Subcutaneous adipose tissue (tissue), 4 donors: ENCODE measurements around the gene PARPBP. TPM values are rescaled to one million over a fixed set of nuclear protein-coding genes. Genes with fewer than 3 reads are reported as not detected.

Experiments used
- CTCF ChIP-seq: fragments of 450-650 bp; IDR thresholded peaks from one replicate; pipeline ENCODE4 v1.5.1; 2016; ENCODE audit warnings: low read depth, mild to moderate bottlenecking, control low read depth, antibody characterized with exemption, moderate library complexity
- total RNA-seq, 4 donors: library from RNA; depleted of rRNA; stranded (reverse); fragments of >200 nt; gene quantifications; one replicate each; pipeline ENCODE4 v1.1.0, GENCODE V29; 2016

Gene PARPBP
- total RNA-seq, 4 donors from 2014 or later: 2.1 to 3.9 (median 3.0) TPM

GRCh38 chr12:102195826-102196225, 75.8 kb downstream of the PARPBP start:
- TF ChIP-seq CTCF: no peak

DNA sequence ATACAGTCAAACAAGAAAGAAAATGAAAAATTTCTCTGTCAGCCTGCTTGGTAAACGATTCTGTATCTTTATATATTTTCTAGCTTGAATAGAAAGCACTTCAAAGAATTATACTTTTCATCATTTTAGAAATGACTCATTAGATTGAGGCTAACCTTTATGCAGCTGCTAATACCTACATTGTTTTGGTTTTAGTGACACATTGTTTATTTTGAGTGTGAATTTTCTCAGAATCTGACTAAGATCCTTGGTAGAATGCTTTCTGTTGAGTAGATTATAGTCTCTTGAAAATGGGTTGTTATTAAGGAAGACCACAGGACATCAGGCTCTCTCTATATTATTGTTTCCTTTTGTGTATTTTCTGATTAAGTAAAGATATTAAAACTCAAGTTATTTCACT, 77.8 kb downstream of the PARPBP start, which contains the start of gene PMCH:
Gene PMCH (minus strand): TSS at position 45 of the 400 bp plus-strand sequence. CDS start 63 bp downstream, outside the sequence.
- TF ChIP-seq CTCF: no peak

DNA sequence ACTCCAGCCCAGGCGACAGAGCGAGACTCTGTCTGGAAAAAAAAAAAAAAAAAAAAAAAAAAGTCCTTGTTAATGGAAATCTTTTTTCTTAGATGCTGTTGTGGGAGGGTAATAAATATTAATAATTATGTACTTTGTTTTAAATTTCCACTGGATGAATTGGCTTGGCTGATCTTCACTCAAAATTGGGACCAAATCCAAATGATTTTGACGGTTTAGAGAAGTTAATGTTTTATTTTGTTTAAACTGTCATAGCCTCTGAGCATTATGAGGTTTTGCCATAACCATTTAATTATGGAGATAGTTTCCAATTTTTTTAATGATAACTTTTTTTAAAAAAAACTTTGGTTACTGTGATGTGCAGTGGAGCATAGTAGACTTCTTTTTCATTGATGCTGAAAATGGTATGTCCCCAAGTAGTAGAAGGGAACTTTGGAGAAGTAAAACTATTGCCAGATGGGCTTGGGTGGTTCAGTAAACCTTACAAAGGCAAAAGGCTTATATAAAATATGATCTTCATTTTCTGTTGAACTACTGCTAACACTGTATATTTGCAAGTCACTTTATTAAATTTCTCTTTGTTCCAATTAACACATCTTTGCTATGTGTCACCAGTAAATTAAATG, 81.6 kb downstream of the PARPBP start:
- no peak for TF ChIP-seq CTCF

GRCh38 chr12:102202556-102202955, 82.6 kb downstream of the PARPBP start:
- no peak for TF ChIP-seq CTCF

DNA sequence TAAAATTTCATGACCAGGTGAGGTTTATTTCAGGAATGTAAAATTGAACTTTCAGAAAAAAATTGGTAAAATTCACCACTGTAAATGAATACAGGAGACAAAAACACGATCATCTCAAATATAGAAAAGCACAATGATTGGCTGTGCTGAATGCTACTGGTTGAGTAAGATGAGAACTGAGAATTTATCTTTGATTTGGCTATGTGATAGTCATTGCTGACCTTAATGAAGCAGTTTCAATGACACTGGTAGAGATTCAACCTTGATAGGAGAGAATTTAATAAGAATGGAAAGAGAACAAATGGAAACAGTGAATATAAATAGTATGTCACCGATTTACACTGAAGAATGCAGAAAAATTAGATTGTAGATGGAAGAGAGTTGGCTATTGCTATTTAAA, 84.0 kb downstream of the PARPBP start:
- no peak for TF ChIP-seq CTCF

GRCh38 chr12:102215992-102216691, 96.2 kb downstream of the PARPBP start:
- no peak for TF ChIP-seq CTCF

DNA sequence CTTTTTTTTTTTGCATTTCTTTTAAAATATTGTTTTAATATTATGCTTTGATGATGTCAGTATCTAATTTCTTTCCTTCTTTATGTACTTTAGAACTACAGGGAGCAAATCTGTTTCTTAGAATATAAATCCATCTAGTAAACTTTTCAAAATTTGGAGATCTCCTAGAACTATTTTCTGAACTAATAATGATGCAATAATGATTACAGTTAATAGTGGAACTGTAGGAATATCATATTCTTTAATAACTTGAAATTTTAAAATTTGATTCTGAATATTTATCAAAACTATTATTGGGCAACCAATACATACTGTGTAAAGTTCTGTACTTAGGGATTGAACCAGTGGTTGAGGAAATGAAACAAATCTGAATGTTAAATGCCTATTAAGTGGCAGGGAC, 100.8 kb downstream of the PARPBP start:
- no peak for TF ChIP-seq CTCF
